Osteoblast (primary cell): ENCODE measurements around the gene UBE2D2. TPM values are rescaled to one million over a fixed set of nuclear protein-coding genes. Genes with fewer than 3 reads are reported as not detected.
A peak's percentile ranks its signal among the peaks of the same experiment; 100 is the strongest.

Experiments
- DNase-seq: peaks from one replicate; pipeline ENCODE4 v3.0.0; 2011; ENCODE audit warnings: low spot score, mixed read lengths; ENCODE audit not compliant: insufficient read length; ENCODE audit errors: missing footprints
- H2AFZ ChIP-seq: 2 replicates; pipeline ENCODE4 v1.6.0; 2011; ENCODE audit warnings: mild to moderate bottlenecking, low read length
- H3K27ac ChIP-seq: 2 replicates; pipeline ENCODE4 v1.5.1; 2011; ENCODE audit warnings: mild to moderate bottlenecking, low read depth, low read length, moderate library complexity
- H3K27me3 ChIP-seq: 2 replicates; pipeline ENCODE4 v1.6.0; 2012; ENCODE audit warnings: mild to moderate bottlenecking, control low read depth, inconsistent platforms, low read length, moderate library complexity; ENCODE audit not compliant: insufficient read depth
- H3K36me3 ChIP-seq: 2 replicates; pipeline ENCODE4 v1.5.1; 2011; ENCODE audit warnings: mild to moderate bottlenecking, low read length, control low read depth, moderate library complexity; ENCODE audit not compliant: insufficient read depth
- H3K4me1 ChIP-seq: 2 replicates; pipeline ENCODE4 v1.5.1; 2011; ENCODE audit warnings: mild to moderate bottlenecking, low read length, control low read depth, moderate library complexity; ENCODE audit not compliant: insufficient read depth
- H3K4me2 ChIP-seq: 2 replicates; pipeline ENCODE4 v1.6.0; 2011; ENCODE audit warnings: mild to moderate bottlenecking, low read length; ENCODE audit not compliant: insufficient read depth
- H3K4me3 ChIP-seq: fragments of 200-600 bp; sonication (generic); 3 replicates; pipeline ENCODE4 v1.5.1; 2012; ENCODE audit warnings: mild to moderate bottlenecking, low read length, inconsistent platforms; ENCODE audit not compliant: insufficient read depth
- H3K79me2 ChIP-seq: 2 replicates; pipeline ENCODE4 v1.6.0; 2012; ENCODE audit warnings: mild to moderate bottlenecking, low read length, control low read depth, inconsistent platforms; ENCODE audit not compliant: insufficient read depth
- H3K9me3 ChIP-seq: 2 replicates; pipeline ENCODE4 v1.5.1; 2011; ENCODE audit warnings: low read depth, low read length, control low read depth
- H4K20me1 ChIP-seq: 2 replicates; pipeline ENCODE4 v1.6.0; 2012; ENCODE audit warnings: mild to moderate bottlenecking, low read length, control low read depth; ENCODE audit not compliant: insufficient read depth
- total RNA-seq: library from RNA; depleted of rRNA; stranded (reverse); fragments of >200 nt; gene quantifications from 2 replicates; pipeline ENCODE4 v1.2.3, GENCODE V29; 2012
- TF ChIP-seq, protein P1 (sequence below): IDR thresholded peaks from 2 replicates; pipeline ENCODE4 v1.5.1; 2011; ENCODE audit warnings: mild to moderate bottlenecking, low read depth, low read length, moderate library complexity; ENCODE audit errors: extremely low read depth

The UBE2D2 gene
- total RNA-seq, 1 donor = 52.8 TPM

GRCh38 chr5:139638090-139638735 lies 77.1 kb downstream of the UBE2D2 start:
- no peaks in the 10 kb centered on the region for H3K27me3 ChIP-seq
- peaks cover 5% of the 10 kb centered on the region for H4K20me1 ChIP-seq
- H2AFZ ChIP-seq = peak overlapping the region; percentile 79
- no peaks in the 10 kb centered on the region for H3K9me3 ChIP-seq
- no peaks in the 10 kb centered on the region for H3K36me3 ChIP-seq
- DNase-seq = peak; percentile 99
- TF ChIP-seq, protein P1, sequence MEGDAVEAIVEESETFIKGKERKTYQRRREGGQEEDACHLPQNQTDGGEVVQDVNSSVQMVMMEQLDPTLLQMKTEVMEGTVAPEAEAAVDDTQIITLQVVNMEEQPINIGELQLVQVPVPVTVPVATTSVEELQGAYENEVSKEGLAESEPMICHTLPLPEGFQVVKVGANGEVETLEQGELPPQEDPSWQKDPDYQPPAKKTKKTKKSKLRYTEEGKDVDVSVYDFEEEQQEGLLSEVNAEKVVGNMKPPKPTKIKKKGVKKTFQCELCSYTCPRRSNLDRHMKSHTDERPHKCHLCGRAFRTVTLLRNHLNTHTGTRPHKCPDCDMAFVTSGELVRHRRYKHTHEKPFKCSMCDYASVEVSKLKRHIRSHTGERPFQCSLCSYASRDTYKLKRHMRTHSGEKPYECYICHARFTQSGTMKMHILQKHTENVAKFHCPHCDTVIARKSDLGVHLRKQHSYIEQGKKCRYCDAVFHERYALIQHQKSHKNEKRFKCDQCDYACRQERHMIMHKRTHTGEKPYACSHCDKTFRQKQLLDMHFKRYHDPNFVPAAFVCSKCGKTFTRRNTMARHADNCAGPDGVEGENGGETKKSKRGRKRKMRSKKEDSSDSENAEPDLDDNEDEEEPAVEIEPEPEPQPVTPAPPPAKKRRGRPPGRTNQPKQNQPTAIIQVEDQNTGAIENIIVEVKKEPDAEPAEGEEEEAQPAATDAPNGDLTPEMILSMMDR = no peak
- peak overlapping the region; percentile 69 for H3K4me3 ChIP-seq
- H3K79me2 ChIP-seq = peaks cover 12% of the 10 kb centered on the region
- H3K4me2 ChIP-seq = peak overlapping the region; percentile 81
- peaks cover 51% of the 10 kb centered on the region for H3K4me1 ChIP-seq
- H3K27ac ChIP-seq = peak overlapping the region; percentile 96

DNA sequence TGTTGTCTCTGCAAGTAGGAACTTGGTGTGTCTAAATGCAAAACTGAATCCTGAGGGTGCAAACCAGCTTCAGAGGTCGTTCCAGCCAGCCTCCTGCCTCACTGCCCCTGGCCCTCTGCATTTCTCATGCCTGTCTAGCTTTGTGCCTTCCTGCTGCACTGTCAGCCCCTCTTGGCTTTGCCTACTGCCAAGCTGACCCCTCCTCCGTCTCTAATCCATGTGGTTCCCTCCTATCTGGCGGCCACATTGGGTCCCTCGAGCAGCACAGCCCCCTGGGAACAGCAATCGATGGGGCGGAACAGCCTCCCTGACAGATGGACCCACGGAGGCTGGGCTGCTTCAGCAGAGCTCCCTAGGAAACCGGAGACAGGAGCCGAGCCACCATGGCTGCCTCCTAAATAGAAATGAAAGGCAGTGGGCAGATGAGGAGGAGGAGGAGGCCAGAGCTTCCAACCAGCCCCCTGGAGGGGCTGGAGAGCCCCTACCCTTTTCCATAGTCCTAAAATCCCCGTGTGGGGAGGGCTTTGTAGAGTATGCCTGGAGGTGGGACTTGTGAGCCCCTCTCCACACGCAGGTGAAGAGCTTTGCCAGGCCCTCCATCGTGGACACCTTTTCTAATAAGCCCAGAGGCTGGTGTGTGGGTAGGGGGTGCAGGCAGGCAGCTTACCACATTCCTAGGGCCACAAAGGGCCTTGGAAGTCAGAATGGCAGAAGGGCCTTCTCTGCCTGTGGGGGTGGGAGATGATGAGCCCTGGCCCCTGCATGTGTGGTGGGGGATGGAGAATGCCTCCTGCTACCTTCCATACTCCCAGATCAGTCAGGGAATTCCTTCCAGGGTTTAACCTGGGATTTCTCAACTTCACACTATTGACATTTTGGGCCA lies 77.8 kb downstream of the UBE2D2 start:
- Histone ChIP-seq H3K79me2 (peaks cover 8% of the 10 kb centered on the region), H4K20me1 (no peaks in the 10 kb centered on the region), H3K36me3 (no peaks in the 10 kb centered on the region), H3K9me3 (no peaks in the 10 kb centered on the region), H3K4me2 (peak overlapping the region; percentile 81), H3K27me3 (no peaks in the 10 kb centered on the region), H3K4me1 (peaks cover 51% of the 10 kb centered on the region), H2AFZ (no peak overlapping the region), H3K27ac (peak overlapping the region; percentile 96), H3K4me3 (peak overlapping the region; percentile 69)
- peak; percentile 80 for DNase-seq
- TF ChIP-seq, protein P1 = no peak

- no peaks in the 10 kb centered on the region for H3K27me3 ChIP-seq
- peaks cover 51% of the 10 kb centered on the region for H3K4me1 ChIP-seq
- no peaks in the 10 kb centered on the region for H3K9me3 ChIP-seq
- H3K36me3 ChIP-seq = no peaks in the 10 kb centered on the region
- peaks cover 6% of the 10 kb centered on the region for H3K79me2 ChIP-seq
- H4K20me1 ChIP-seq = no peaks in the 10 kb centered on the region
- H3K4me3 ChIP-seq = no peak overlapping the region
- peak; percentile 78 for DNase-seq
- no peak overlapping the region for H2AFZ ChIP-seq
- TF ChIP-seq, protein P1 = no peak
- H3K27ac ChIP-seq = no peak overlapping the region
- no peak overlapping the region for H3K4me2 ChIP-seq
Measured at GRCh38 chr5:139639619-139640380, 78.7 kb downstream of the UBE2D2 start.
